Panc1 (cell line): ENCODE results near the gene TTC28.
"Not testable (repeated sequence)": the region's sequence is repeated elsewhere in the genome, so short reads cannot be mapped to it uniquely, and the experiment has no call there.

ENCODE experiments used
- CTCF ChIP-seq: fragments of 450-650 bp; IDR thresholded peaks from 2 replicates; pipeline ENCODE4 v1.5.1; 2017; ENCODE audit warnings: mild to moderate bottlenecking
- POLR2AphosphoS5 ChIP-seq: IDR thresholded peaks from 2 replicates; pipeline ENCODE4 v1.6.1; 2012; ENCODE audit warnings: mild to moderate bottlenecking, low read depth, low read length, moderate library complexity
- REST ChIP-seq, 2 experiments: IDR thresholded peaks; 2 replicates each; pipeline ENCODE4 v1.6.1; 2011 to 2012; ENCODE audit warnings: low read depth in 2 of 2, control low read depth in 1 of 2, low read length in 1 of 2, mild to moderate bottlenecking in 1 of 2, moderate library complexity in 1 of 2; ENCODE audit not compliant: insufficient read depth in 1 of 2
- TCF7L2 ChIP-seq: IDR thresholded peaks from 2 replicates; pipeline ENCODE4 v1.6.1; 2011; ENCODE audit warnings: mild to moderate bottlenecking, low read depth, low read length, inconsistent platforms

GRCh38 chr22:28689796-28690195 is 10.2 kb upstream of the TTC28 start:
- TF ChIP-seq TCF7L2; CTCF; REST (IDR thresholded peaks at IDR 0.05; ENCODE audit: insufficient read depth in 1 of 2, low read depth in 2 of 2, low read length in 1 of 2); POLR2AphosphoS5: not testable (repeated sequence)
